ENCODE measurements around the gene BDH1.

Gene BDH1

GRCh38 chr3:197496746-197497125 is 59.0 kb downstream of the BDH1 start:
- no peaks in the 10 kb centered on the region for H3K36me3 ChIP-seq (ENCODE audit: low read length)
- H2AFZ ChIP-seq (ENCODE audit: low read depth, low read length, severe bottlenecking), result no peak overlapping the region
- no peaks in the 10 kb centered on the region for H3K9me3 ChIP-seq (ENCODE audit: insufficient read depth, low read length)
- no peak for TF ChIP-seq CTCF (IDR thresholded peaks at IDR 0.05; ENCODE audit: insufficient read depth, low read length, poor library complexity, severe bottlenecking)
- TF ChIP-seq EZH2phosphoT487 (conservative IDR thresholded peaks at IDR 0.05; ENCODE audit: low read length), result no peak
- no peak overlapping the region for H3K4me2 ChIP-seq (ENCODE audit: low read depth, low read length, poor library complexity, severe bottlenecking)
- no peaks in the 10 kb centered on the region for H4K20me1 ChIP-seq (ENCODE audit: low read depth, low read length)
- no peak overlapping the region for H3K4me3 ChIP-seq (ENCODE audit: insufficient read depth, low read length, poor library complexity, severe bottlenecking)
- no peaks in the 10 kb centered on the region for H3K9me2 ChIP-seq (replicated peaks; ENCODE audit: insufficient read depth, low read length)
- no peaks in the 10 kb centered on the region for H3K27me3 ChIP-seq (ENCODE audit: low read length)
- H3K9ac ChIP-seq (ENCODE audit: low read length), result no peak overlapping the region
- H3F3A ChIP-seq (ENCODE audit: insufficient read depth), result no peaks in the 10 kb centered on the region
- no peak overlapping the region for H3K27ac ChIP-seq (ENCODE audit: low read depth, low read length)
- no peaks in the 10 kb centered on the region for H3K79me2 ChIP-seq (ENCODE audit: insufficient read depth, low read length)

GRCh38 chr3:197495999-197496745 is 59.6 kb downstream of the BDH1 start:
- H3K4me2 ChIP-seq (ENCODE audit: low read depth, low read length, poor library complexity, severe bottlenecking), result no peak overlapping the region
- no peak overlapping the region for H3K4me3 ChIP-seq (ENCODE audit: insufficient read depth, low read length, poor library complexity, severe bottlenecking)
- H3K9ac ChIP-seq (ENCODE audit: low read length), result no peak overlapping the region
- H3K36me3 ChIP-seq (ENCODE audit: low read length), result no peaks in the 10 kb centered on the region
- no peaks in the 10 kb centered on the region for H3K27me3 ChIP-seq (ENCODE audit: low read length)
- H3F3A ChIP-seq (ENCODE audit: insufficient read depth), result no peaks in the 10 kb centered on the region
- no peaks in the 10 kb centered on the region for H3K79me2 ChIP-seq (ENCODE audit: insufficient read depth, low read length)
- no peak for TF ChIP-seq EZH2phosphoT487 (conservative IDR thresholded peaks at IDR 0.05; ENCODE audit: low read length)
- TF ChIP-seq CTCF (IDR thresholded peaks at IDR 0.05; ENCODE audit: insufficient read depth, low read length, poor library complexity, severe bottlenecking), result no peak
- H3K27ac ChIP-seq (ENCODE audit: low read depth, low read length), result no peak overlapping the region
- H2AFZ ChIP-seq (ENCODE audit: low read depth, low read length, severe bottlenecking), result no peak overlapping the region
- no peaks in the 10 kb centered on the region for H4K20me1 ChIP-seq (ENCODE audit: low read depth, low read length)
- H3K9me3 ChIP-seq (ENCODE audit: insufficient read depth, low read length), result no peaks in the 10 kb centered on the region
- no peaks in the 10 kb centered on the region for H3K9me2 ChIP-seq (replicated peaks; ENCODE audit: insufficient read depth, low read length)

DNA sequence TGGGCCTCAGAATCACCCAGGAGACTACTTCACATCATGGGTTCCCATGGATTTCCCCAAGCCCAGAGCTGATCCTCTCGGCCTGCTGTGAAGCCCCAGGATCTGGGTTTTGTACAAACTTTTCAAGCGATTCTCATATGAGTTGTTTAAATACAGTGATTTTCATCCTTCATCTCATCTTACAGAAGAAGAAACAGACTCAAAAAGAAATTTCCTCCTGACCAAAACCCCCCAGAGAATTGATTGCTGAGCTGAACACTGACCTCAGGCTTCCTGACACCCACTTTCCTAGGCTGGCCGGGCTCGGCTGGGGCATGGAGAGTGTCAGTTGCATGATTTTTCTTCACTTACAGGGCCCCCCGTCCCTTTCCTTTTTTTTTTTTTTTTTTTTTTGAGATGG is 60.3 kb downstream of the BDH1 start:
- H3K9me3 ChIP-seq (ENCODE audit: insufficient read depth, low read length), result no peaks in the 10 kb centered on the region
- no peaks in the 10 kb centered on the region for H3K27me3 ChIP-seq (ENCODE audit: low read length)
- H3K36me3 ChIP-seq (ENCODE audit: low read length), result no peaks in the 10 kb centered on the region
- no peak overlapping the region for H2AFZ ChIP-seq (ENCODE audit: low read depth, low read length, severe bottlenecking)
- no peaks in the 10 kb centered on the region for H4K20me1 ChIP-seq (ENCODE audit: low read depth, low read length)
- TF ChIP-seq CTCF (IDR thresholded peaks at IDR 0.05; ENCODE audit: insufficient read depth, low read length, poor library complexity, severe bottlenecking), result no peak
- no peak for TF ChIP-seq EZH2phosphoT487 (conservative IDR thresholded peaks at IDR 0.05; ENCODE audit: low read length)
- H3K4me2 ChIP-seq (ENCODE audit: low read depth, low read length, poor library complexity, severe bottlenecking), result no peak overlapping the region
- H3K79me2 ChIP-seq (ENCODE audit: insufficient read depth, low read length), result no peaks in the 10 kb centered on the region
- H3K9ac ChIP-seq (ENCODE audit: low read length), result no peak overlapping the region
- no peak overlapping the region for H3K4me3 ChIP-seq (ENCODE audit: insufficient read depth, low read length, poor library complexity, severe bottlenecking)
- no peak overlapping the region for H3K27ac ChIP-seq (ENCODE audit: low read depth, low read length)
- no peaks in the 10 kb centered on the region for H3K9me2 ChIP-seq (replicated peaks; ENCODE audit: insufficient read depth, low read length)
- H3F3A ChIP-seq (ENCODE audit: insufficient read depth), result no peaks in the 10 kb centered on the region

All from SU-DHL-6 (cell line).